Immature natural killer cell (primary cell): ENCODE data around the gene U2AF1L4. TPM values are rescaled to one million over a fixed set of nuclear protein-coding genes. Genes with fewer than 3 reads are reported as not detected.

Experiments
- DNase-seq, 3 donors: peaks; one replicate each; pipeline ENCODE4 v3.0.0; 2022; ENCODE audit warnings: mixed read lengths in 1 of 3
- H3K27ac Mint-ChIP-seq, 6 donors: one replicate each; pipeline ENCODE4 v1.8.0; 2020; ENCODE audit warnings: mixed read lengths in 6 of 6, mild to moderate bottlenecking in 5 of 6, inconsistent platforms in 4 of 6, moderate library complexity in 3 of 6
- H3K27me3 Mint-ChIP-seq, 3 donors: one replicate each; pipeline ENCODE4 v1.8.0; 2020 to 2021; ENCODE audit warnings: low read depth in 3 of 3, mild to moderate bottlenecking in 3 of 3, mixed read lengths in 3 of 3, moderate library complexity in 3 of 3, inconsistent platforms in 1 of 3
- H3K36me3 Mint-ChIP-seq, 3 donors: one replicate each; pipeline ENCODE4 v1.8.0; 2020; ENCODE audit warnings: mixed read lengths in 3 of 3, inconsistent platforms in 2 of 3, mild to moderate bottlenecking in 2 of 3
- H3K4me1 Mint-ChIP-seq, 2 donors: one replicate each; pipeline ENCODE4 v1.8.0; 2020; ENCODE audit warnings: inconsistent platforms in 2 of 2, mild to moderate bottlenecking in 2 of 2, mixed read lengths in 2 of 2, moderate library complexity in 1 of 2
- H3K4me3 Mint-ChIP-seq, 5 donors: one replicate each; pipeline ENCODE4 v1.8.0; 2020; ENCODE audit warnings: mild to moderate bottlenecking in 5 of 5, mixed read lengths in 5 of 5, inconsistent platforms in 3 of 5, moderate library complexity in 3 of 5
- H3K9me3 Mint-ChIP-seq, 6 donors: one replicate each; pipeline ENCODE4 v1.8.0; 2020; ENCODE audit warnings: mild to moderate bottlenecking in 6 of 6, mixed read lengths in 6 of 6, inconsistent platforms in 4 of 6, moderate library complexity in 3 of 6
- polyA plus RNA-seq, 3 donors: library from polyadenylated mRNA; unstranded; fragments of 300-500 nt; fragmentation: Illumina TruSeq; gene quantifications; one replicate each; pipeline ENCODE4 v1.2.3, GENCODE V29; 2021

Gene U2AF1L4
- polyA plus RNA-seq, 3 donors from 2014 or later, result 11.8 to 21.4 (median 15.8) TPM

DNA sequence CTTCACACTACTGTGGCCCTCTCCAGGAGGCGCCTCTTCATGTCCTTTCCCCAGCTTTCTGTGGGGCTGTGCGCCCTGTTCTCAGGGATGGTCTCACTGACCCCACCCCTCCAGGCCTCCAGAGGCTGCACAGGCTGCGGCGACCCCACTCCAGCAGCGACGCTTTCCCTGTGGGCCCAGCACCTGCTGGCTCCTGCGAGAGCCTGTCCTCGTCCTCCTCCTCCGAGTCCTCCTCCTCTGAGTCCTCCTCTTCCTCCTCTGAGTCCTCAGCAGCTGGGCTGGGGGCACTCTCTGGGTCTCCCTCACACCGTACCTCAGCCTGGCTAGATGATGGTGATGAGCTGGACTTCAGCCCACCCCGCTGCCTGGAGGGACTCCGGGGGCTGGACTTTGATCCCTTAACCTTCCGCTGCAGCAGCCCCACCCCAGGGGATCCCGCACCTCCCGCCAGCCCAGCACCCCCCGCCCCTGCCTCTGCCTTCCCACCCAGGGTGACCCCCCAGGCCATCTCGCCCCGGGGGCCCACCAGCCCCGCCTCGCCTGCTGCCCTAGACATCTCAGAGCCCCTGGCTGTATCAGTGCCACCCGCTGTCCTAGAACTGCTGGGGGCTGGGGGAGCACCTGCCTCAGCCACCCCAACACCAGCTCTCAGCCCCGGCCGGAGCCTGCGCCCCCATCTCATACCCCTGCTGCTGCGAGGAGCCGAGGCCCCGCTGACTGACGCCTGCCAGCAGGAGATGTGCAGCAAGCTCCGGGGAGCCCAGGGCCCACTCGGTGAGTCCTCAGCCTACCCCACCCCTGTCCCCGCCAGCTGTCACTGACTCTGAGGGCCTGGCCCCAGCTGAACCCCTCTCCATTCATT lies 41.3 kb upstream of the U2AF1L4 start:
- Mint-ChIP-seq H3K36me3 (peaks cover 0 to 6% (median 1%) of the 10 kb centered on the region in 3 donors), H3K27me3 (no peaks in the 10 kb centered on the region), H3K27ac (no peak overlapping the region), H3K4me1 (peaks cover 6 to 10% of the 10 kb centered on the region in 2 donors), H3K4me3 (no peak overlapping the region), H3K9me3 (no peaks in the 10 kb centered on the region)
- DNase-seq, result no peak

GRCh38 chr19:35785339-35785627 lies 40.1 kb upstream of the U2AF1L4 start:
- peaks cover 6 to 10% of the 10 kb centered on the region in 2 donors for H3K4me1 Mint-ChIP-seq
- H3K9me3 Mint-ChIP-seq, result no peaks in the 10 kb centered on the region
- H3K27me3 Mint-ChIP-seq, result peaks cover 0 to 1% (median 0%) of the 10 kb centered on the region in 3 donors
- no peak for DNase-seq
- H3K36me3 Mint-ChIP-seq, result peaks cover 0 to 6% (median 6%) of the 10 kb centered on the region in 3 donors
- H3K4me3 Mint-ChIP-seq, result no peak overlapping the region
- H3K27ac Mint-ChIP-seq, result no peak overlapping the region

- Mint-ChIP-seq H3K27ac (no peak overlapping the region), H3K4me1 (peaks cover 6 to 10% of the 10 kb centered on the region in 2 donors), H3K9me3 (no peaks in the 10 kb centered on the region), H3K36me3 (peaks cover 0 to 6% (median 6%) of the 10 kb centered on the region in 3 donors), H3K27me3 (peaks cover 0 to 1% (median 0%) of the 10 kb centered on the region in 3 donors), H3K4me3 (no peak overlapping the region)
- no peak for DNase-seq
These were observed 39.5 kb upstream of the U2AF1L4 start for GRCh38 chr19:35784503-35785338.

DNA sequence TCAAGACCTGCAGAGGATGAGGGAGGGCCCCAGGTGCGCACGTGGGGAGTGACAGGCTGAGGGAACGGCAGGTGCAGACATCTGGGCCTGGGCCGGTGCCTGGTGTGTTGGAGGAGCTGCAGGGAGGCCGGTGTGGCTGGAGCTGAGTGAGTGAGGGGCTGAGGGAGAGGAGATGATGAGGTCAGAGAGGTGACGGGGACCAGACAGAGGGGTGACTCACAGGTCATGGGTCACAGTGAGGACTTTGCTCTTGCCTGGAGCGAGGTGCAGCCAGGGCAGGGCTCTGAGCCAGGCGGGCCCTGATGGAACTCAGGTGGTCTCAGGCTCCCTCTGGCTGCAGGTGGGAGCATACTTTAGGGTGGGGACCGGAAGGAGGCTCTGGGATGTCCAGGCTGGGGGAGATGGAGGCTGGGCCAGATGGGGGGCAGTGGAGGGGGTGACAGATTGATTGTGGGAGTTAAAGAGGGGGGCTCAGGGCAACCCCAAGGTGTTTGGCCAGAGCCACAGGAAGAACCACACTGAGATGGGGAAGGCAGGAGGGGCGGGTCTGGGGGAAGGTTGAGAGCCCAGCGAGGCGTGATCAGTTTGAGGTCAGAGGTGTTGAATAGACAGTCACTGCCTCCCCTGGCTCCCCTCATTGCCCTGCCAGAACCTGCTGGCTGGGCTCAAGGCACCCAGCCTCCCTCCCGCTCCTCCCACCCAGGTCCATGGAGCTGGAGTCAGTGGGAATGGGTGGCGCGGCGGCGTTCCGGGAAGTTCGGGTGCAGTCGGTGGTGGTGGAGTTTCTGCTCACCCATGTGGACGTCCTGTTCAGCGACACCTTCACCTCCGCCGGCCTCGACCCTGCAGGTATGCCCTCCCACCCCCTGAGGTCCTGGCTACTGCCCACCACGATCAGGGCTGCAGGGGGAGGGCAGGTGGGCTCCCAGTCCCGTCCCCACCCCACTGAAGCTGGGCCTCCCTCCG lies 38.5 kb upstream of the U2AF1L4 start:
- no peak overlapping the region for H3K4me3 Mint-ChIP-seq
- no peaks in the 10 kb centered on the region for H3K9me3 Mint-ChIP-seq
- peaks cover 0 to 1% (median 0%) of the 10 kb centered on the region in 3 donors for H3K27me3 Mint-ChIP-seq
- H3K27ac Mint-ChIP-seq, result peak overlapping the region in 1 of 6 donors; percentile 29
- DNase-seq, result no peak
- peaks cover 6 to 10% of the 10 kb centered on the region in 2 donors for H3K4me1 Mint-ChIP-seq
- H3K36me3 Mint-ChIP-seq, result peaks cover 0 to 10% (median 9%) of the 10 kb centered on the region in 3 donors

- Mint-ChIP-seq H3K27ac (no peak overlapping the region), H3K4me1 (peaks cover 6 to 10% of the 10 kb centered on the region in 2 donors), H3K9me3 (no peaks in the 10 kb centered on the region), H3K4me3 (no peak overlapping the region), H3K36me3 (peaks cover 0 to 10% (median 9%) of the 10 kb centered on the region in 3 donors), H3K27me3 (peaks cover 0 to 4% (median 0%) of the 10 kb centered on the region in 3 donors)
- no peak for DNase-seq
These were observed 37.4 kb upstream of the U2AF1L4 start for GRCh38 chr19:35782589-35782988.

DNA sequence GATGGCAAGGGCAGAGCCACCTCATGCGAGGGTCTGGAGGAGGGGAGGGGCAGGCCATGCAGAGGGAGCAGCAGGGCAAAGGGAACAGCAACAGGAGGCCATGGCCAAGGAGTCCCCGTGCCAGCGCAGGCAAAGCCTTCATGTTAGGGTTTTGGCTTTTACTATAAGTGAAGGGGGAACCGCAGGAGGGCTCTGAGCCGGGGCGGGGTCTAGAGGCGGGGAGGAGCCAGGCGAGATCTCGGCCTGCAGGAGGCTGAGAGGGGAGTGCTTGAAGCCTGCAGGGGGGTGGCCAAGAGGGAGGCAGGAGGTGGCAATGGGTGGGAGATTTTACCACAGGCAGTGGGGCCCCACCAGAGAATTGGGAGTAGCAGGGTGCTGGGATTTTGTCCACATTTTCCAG lies 36.4 kb upstream of the U2AF1L4 start:
- H3K4me3 Mint-ChIP-seq, result no peak overlapping the region
- peak overlapping the region in 1 of 6 donors; percentile 35 for H3K27ac Mint-ChIP-seq
- H3K27me3 Mint-ChIP-seq, result peaks cover 0 to 4% (median 0%) of the 10 kb centered on the region in 3 donors

GRCh38 chr19:35780717-35781116 lies 35.5 kb upstream of the U2AF1L4 start:
- Mint-ChIP-seq H3K27ac (no peak overlapping the region), H3K9me3 (no peaks in the 10 kb centered on the region), H3K36me3 (peaks cover 0 to 10% (median 9%) of the 10 kb centered on the region in 3 donors), H3K4me3 (no peak overlapping the region), H3K27me3 (peaks cover 0 to 4% (median 0%) of the 10 kb centered on the region in 3 donors), H3K4me1 (peaks cover 10 to 19% of the 10 kb centered on the region in 2 donors)
- no peak for DNase-seq

More for the DNA sequence above, 36.4 kb upstream of the U2AF1L4 start:
- peaks cover 0 to 10% (median 9%) of the 10 kb centered on the region in 3 donors for H3K36me3 Mint-ChIP-seq
- peaks cover 10% of the 10 kb centered on the region in 2 donors for H3K4me1 Mint-ChIP-seq
- no peak for DNase-seq
- H3K9me3 Mint-ChIP-seq, result no peaks in the 10 kb centered on the region

GRCh38 chr19:35780058-35780457 lies 34.8 kb upstream of the U2AF1L4 start:
- H3K27me3 Mint-ChIP-seq, result peaks cover 0 to 4% (median 0%) of the 10 kb centered on the region in 3 donors
- no peak overlapping the region for H3K4me3 Mint-ChIP-seq
- no peak overlapping the region for H3K27ac Mint-ChIP-seq
- peaks cover 0 to 10% (median 9%) of the 10 kb centered on the region in 3 donors for H3K36me3 Mint-ChIP-seq
- H3K9me3 Mint-ChIP-seq, result no peaks in the 10 kb centered on the region
- no peak for DNase-seq
- H3K4me1 Mint-ChIP-seq, result peaks cover 13 to 21% of the 10 kb centered on the region in 2 donors

DNA sequence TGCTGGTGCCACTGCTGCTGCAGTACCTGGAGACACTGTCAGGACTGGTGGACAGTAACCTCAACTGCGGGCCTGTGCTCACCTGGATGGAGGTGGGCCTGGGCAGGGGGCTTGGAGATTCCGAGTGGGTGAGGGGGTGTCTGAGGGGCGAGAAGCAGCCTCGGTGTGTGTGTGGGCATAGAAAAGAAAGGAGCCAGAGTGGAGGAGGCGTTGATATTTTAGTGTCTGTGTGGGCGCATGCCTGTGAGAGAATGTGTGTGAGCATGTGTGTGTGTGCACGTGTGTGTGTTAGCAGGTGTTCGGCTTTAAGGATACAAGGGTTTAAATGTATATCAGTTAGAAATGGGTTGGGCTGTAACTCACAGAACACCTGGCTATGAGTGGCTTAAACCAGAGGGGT lies 33.8 kb upstream of the U2AF1L4 start:
- Mint-ChIP-seq H3K4me1 (peaks cover 23 to 29% of the 10 kb centered on the region in 2 donors), H3K4me3 (no peak overlapping the region), H3K36me3 (peaks cover 0 to 10% (median 9%) of the 10 kb centered on the region in 3 donors), H3K27me3 (peaks cover 0 to 4% (median 4%) of the 10 kb centered on the region in 3 donors), H3K27ac (no peak overlapping the region), H3K9me3 (no peaks in the 10 kb centered on the region)
- DNase-seq, result no peak

DNA sequence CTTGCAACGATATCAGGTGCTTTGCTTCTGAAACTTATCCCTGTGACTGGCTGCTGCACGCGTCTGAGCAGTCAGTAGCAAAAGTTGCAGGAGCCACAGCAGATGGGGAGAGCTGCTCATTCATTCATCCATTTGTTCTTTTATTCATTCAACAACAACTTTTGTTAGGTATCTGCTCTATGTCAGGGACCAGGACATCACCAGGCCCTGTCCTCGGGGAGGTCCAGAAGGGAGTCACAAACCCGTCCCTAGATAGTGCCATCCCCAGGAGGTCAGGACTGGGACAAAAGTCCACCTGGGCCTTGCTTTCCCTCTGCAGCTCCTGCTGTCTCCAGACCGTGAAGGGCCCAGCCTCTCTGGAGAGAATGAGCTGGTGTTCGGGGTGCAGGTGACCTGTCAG lies 32.7 kb upstream of the U2AF1L4 start:
- Mint-ChIP-seq H3K4me1 (peaks cover 16 to 25% of the 10 kb centered on the region in 2 donors), H3K9me3 (no peaks in the 10 kb centered on the region), H3K27me3 (peaks cover 0 to 4% (median 4%) of the 10 kb centered on the region in 3 donors), H3K27ac (no peak overlapping the region), H3K36me3 (peaks cover 0 to 9% (median 6%) of the 10 kb centered on the region in 3 donors), H3K4me3 (peak overlapping the region in 4 of 5 donors; percentile 13 to 61 (median 27))
- no peak for DNase-seq

GRCh38 chr19:35777086-35777841 lies 32.0 kb upstream of the U2AF1L4 start:
- no peak for DNase-seq
- peak overlapping the region in 1 of 6 donors; percentile 28 for H3K27ac Mint-ChIP-seq
- H3K27me3 Mint-ChIP-seq, result peaks cover 0 to 4% (median 4%) of the 10 kb centered on the region in 3 donors
- H3K9me3 Mint-ChIP-seq, result no peaks in the 10 kb centered on the region
- H3K36me3 Mint-ChIP-seq, result peaks cover 0 to 9% (median 4%) of the 10 kb centered on the region in 3 donors
- H3K4me3 Mint-ChIP-seq, result peak overlapping the region; percentile 27 to 89 (median 58)
- H3K4me1 Mint-ChIP-seq, result peaks cover 14 to 25% of the 10 kb centered on the region in 2 donors

DNA sequence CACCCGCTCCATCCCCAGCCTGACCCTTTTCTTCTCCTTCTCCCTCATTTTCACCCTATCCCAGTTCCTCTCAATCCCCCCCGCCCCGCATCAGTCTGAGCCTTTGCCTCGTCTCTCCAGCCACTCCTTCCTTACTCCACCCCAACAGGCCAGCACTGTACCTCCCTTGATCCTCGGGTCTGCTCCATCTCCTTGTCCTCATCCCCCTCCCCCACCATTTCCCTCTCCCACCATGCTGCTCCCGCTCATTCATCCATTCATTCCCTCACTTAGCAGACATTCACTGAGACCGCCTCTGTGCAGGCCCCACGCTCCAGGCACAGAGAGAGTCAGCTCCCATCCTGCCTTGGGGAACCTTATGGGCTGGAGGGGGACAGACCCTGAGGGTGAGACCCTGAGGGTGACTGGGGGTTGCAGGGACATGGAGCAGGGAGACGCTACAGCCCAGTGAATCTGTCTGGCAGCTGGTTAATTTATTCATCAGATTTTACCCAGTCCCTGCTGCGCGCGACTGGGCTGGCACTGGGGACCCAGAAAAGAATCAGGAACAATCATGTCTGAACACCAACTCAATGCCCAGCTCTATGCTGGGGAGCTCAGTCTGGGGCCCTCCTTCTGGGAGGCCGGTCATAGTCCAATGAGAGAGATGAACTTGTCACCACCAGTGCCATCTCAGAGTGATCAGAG lies 31.0 kb upstream of the U2AF1L4 start:
- H3K9me3 Mint-ChIP-seq, result no peaks in the 10 kb centered on the region
- H3K27ac Mint-ChIP-seq, result peak overlapping the region in 3 of 6 donors; percentile 11 to 64 (median 32)
- no peak for DNase-seq
- peaks cover 0 to 5% (median 4%) of the 10 kb centered on the region in 3 donors for H3K36me3 Mint-ChIP-seq
- peak overlapping the region; percentile 58 to 89 (median 73) for H3K4me3 Mint-ChIP-seq
- peaks cover 0 to 4% (median 2%) of the 10 kb centered on the region in 3 donors for H3K27me3 Mint-ChIP-seq
- peaks cover 14 to 25% of the 10 kb centered on the region in 2 donors for H3K4me1 Mint-ChIP-seq
